Measurements from ENCODE around the gene DENND5B.
"Not testable (repeated sequence)": the region's sequence is repeated elsewhere in the genome, so short reads cannot be mapped to it uniquely, and the experiment has no call there.

Gene DENND5B

DNA sequence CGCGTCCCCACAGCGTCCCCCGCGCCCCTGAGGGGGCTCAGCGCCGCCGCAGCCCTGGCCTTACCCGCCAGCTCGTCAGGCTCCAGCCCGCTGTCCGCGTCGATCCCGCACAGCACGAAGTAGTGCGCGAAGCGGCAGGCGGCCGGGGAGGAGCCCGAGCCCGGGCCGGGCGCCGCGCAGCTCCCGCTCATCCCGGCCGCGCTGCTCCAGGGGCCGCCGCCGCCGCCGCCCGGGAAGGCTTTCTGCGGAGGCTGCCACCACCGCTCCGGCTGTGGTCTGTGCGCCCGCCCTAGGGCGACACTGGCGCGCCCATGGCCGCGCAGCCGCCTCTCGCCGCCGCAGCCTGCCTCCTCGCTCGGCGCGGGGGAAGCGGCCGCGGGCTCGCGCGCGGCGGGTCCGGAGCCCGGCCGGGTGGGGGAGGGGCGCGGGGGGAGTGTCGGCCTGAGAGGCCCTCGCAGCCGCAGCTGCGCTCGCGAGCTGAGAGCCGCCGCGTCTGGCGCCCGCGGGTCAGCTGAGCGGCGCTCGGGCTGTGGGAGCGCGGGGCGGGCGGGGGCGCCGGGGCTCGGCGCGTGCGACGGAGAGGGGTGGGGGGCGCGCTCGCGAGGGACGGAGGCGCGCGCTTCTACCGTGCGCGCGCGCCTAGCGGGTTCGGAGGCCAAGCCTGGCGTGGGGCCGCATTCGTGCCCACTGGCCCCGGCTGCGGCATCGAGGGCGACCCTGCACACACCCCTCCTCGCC is at the start of gene DENND5B:
TSS of gene DENND5B (minus strand) at position 495 of the 738 bp plus-strand sequence. CDS start at position 191, 304 bp downstream.
- peak; percentile 71 for DNase-seq

DNA sequence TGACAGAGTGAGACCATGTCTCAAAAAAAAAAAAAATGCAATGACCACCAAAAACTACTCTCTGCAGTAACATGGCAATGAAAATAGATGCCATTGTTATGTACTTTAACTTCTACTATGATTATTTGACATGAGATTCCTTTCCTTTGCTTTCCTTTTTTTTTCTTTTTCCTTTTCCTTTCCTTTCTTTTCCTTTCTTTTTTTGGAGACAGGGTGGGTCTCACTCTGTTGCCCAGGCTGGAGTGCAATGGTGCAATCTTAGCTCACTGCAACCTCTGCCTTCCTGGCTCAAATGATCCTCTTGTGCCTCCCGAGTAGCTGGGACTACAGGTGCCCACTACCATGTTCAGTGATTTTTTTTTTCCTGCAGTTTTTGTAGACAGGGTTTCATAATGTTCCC is 43.7 kb upstream of the DENND5B start:
- DNase-seq, result no peak

DNA sequence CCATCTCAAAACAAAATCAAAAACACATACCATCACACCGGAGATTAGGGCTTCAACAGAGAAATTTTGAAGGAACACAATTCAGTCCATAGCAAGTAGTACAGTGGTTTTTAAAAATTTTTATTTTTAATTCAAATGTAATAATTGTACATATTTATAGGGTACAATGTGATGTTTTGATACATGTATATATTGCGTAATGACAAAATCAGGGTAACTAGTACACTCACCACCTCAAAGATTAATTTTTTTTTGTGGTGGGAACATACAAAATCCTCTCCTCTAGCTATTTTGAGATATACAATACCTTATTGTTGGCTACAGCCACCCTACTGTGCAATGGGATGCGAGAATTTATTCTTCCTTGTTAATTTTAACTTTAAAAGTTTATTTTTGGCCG is 42.5 kb upstream of the DENND5B start:
- no peak for DNase-seq

DNA sequence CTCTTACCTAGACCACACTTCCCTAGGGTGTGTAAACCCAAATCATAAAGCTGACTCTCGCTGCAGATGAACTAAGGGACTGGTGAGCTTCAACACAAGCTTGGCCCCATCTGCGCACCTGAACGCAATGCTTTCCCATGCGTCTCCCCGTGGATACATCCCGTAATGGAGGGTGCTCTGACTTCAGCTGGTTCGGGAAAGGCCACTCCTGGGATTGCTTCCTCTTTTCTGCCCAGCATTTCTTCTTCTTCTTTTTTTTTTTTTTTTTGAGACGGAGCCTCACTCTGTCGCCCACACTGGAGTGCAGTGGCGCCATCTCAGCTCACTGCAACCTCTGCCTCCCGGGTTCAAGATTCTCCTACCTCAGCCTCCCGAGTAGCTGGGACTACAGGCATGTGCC is 40.9 kb upstream of the DENND5B start:
- DNase-seq, result no peak

DNA sequence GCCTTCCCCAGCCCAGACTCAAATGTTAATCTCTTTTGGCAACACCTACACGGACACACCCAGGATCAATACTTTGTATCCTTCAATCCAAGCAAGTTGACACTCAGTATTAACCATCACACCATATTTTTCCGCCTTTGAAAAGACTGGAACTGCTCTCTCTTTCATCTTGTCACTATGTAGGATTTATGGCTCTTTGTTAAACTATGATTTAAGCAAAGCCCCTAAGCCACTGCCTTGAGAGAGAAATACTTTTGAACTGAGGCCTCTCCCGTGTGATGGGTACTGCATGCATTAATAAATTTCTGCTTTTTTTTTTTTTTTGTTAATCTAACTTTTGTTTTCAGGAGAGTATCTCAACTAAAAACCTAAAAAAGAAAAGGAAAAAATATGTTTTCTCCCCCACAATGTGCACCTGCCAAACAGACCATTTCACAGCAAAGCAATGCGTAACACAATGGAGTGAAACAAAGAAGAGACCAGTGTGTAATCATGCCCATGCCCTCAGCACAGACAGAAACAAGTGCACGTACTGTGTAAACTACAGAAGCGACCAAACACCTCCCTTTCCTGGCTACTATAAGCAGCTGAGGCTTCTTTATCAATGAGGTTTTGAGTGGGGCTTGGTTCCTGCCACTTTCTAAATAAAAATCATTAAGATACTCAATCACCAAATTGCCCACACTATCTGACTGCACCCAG is 40.2 kb upstream of the DENND5B start:
- no peak for DNase-seq

DNA sequence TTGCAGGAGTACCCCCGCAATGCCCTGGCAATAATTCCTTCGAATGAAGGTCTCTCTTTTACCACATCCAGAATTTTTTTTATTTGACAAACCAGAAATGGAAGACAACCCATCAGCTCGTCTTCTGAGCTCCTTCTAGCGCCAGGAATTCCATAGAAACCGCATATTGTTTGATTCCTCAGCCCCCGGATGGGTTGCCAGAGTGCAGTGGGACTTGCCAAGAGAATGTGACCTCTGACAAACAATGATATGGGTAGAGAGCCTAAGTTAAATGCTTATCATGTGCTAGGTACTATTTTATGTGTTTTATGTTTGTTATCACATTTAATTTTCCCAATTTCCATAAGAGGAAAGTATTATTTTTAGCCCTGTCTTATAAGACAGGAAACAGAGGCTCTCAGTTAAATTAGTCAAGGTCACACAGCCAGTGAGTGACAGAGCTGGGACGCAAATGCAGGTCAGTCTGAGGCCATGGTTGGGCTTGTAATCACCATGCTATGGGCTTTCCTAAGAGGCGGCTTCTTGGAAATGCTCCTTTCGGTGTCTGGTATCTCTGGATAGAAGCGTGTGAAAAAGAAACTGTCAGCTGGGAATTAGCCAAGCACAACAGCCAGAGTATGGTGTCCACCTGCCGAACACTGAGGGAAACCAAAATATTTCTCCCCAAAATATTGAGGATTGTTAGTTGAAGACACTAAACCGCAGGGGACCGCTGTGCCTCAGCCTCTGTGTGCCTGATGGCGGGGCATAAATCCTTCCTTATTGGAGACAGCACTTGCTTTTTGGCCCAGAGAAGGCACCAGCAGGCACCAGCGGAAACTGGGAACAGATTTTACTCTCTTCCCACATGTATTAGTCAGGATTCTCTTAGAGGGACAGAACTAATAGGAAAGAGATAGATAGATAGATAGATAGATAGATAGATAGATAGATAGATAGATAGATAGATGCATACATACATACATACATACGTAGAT is 39.1 kb upstream of the DENND5B start:
- DNase-seq, result no peak

DNA sequence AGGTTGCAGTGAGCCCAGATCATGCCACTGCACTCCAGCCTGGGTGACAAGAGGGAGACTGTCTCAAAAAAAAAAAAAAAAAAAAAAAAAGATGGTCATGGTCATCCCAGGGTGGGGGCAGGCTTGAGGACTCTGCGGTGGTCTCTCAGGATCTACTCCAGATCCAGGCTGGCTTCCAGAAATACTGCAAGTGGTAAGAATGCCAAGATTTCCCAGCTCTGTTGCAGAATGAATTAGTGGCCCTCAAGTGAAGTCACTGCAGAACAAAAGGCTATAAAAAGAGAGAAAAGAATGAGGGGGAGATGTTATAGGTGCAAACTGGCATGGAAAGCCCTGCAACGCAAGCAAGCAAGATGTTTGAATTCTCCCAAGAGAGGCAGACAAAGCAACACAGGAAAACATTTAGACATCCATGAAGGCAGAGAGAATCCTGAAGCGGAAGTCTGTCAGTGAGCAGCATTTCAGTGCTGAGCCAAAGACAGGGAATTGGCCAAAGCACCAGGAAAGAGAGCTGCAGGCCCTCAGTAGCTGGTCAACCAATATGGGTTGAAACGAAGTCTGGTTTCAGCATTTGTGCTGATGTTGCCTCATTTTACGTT is 36.6 kb upstream of the DENND5B start:
- no peak for DNase-seq

DNA sequence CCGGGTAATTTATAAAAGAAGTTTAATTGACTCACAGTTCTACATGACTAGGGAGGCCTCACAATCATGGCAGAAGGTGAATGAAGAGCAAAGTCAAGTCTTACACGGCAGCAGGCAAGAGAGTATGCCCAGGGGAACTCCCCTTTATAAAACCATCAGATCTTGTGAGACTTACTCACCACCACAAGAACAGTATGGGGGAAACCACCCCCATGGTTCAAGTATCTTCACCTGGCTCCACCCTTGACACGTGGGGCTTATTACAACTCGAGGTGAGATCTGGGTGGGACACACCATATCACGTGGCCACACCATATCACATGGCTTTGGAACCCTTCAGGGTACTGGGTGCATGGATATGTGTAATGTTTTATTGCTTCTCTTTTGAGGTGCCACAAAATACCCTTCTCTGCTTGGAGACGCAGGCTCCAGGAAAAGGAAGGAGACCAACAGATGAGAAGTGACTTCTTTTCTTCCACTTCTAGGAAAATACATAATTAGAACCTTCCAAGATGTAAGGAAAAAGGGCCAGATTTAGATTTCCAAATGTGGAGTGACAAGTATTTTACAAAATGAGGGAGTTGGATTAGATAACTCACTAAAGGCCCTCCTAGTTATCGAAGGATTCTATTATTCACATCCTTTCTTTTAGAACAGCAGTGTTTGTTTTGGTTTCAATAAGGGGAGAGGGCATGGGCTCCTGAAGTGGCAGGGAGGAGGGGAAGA is 35.5 kb upstream of the DENND5B start:
- no peak for DNase-seq

DNA sequence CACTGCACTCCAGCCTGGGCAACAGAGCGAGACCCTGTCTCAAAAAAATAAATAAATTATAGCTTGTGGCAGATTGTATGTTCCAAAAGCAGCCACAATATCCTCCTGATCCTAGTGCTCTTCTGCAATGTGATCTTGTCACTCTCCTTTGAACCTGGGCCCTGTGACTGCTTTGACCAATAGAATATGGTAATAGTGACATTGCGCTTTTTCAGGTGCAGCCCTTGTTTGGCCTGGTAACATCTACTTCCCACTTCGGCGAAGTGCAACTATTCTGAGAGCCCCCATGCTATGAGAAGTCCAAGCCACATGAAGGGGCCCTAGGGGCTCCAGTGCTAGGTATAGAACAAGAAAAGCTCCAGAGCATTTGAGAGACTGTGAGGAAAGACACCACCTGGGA is 31.1 kb upstream of the DENND5B start:
- no peak for DNase-seq

DNA sequence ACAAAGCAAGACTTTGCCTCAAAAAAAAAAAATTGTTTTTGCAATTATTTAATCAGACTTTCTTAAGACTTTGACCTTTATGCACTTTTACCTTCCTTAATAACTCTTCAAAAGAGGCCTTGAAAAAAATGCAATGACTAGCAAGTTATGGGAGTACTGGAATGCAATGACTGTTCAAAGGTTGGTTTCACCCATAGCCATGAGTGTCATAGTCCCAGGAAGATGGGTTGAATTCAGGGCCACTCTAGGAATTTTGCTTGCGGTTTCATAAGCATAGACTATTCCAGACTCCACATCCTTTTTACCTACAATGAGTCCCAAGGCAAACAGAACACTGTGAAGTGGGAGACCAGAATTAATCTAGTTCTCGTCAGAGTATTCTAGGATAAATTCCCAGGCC is 29.4 kb upstream of the DENND5B start:
- no peak for DNase-seq

DNA sequence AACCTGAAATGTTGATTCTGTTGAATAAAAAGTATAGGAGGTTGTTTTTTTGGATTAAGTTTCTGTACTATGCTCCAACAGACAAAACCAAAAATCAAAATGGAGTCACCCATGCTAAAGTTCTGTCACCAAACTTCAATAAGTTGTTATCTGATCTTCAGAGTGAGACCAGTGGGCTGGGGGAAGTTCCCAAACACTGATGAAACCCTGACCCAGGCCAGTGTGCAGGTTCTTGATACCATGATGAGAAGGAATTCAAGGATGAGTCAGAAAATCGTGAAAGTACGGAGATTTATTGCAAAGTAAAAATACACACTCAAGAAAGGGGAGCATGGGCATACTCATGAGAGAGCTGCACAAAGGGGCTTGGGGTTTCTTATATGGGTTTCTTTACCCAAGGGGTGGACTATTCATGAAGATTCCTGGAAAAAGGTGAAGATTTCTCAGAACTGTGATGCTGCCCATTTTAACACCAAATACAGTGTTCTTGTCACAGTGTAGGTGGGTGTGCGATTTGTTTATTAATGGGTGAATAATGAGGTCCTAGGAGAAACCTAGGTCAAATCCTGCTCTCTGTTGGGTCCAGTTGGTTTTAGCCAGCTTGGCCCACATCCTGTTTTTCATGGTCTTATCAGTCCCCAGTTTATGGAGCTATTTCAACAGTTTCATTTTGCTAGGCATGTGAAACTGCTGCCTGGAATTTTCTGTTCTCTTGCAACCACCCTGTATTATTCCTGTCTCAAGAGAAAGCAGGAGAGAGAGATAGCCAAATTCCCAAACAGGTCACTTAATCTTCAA is 27.5 kb upstream of the DENND5B start:
- no peak for DNase-seq

DNA sequence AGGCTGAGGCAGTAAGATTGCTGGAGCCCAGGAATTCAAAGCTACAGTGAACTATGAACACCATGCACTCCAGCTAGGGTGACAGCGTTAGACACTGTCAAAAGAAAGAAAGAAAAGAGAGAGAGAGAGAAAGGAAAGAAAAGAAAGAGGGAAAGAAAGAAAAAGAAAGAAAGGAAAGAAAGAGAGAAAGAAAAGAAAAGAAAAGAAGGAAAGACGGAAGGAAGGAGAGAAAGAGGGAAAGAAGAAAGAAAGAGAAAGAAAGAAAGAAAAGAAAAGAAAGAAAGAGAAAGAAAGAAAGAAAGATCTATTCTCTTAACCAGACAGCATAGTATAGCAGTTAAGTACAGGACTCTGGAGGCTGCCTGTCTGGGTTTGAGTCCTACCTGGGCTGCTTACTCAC is 21.9 kb upstream of the DENND5B start:
- no peak for DNase-seq

DNA sequence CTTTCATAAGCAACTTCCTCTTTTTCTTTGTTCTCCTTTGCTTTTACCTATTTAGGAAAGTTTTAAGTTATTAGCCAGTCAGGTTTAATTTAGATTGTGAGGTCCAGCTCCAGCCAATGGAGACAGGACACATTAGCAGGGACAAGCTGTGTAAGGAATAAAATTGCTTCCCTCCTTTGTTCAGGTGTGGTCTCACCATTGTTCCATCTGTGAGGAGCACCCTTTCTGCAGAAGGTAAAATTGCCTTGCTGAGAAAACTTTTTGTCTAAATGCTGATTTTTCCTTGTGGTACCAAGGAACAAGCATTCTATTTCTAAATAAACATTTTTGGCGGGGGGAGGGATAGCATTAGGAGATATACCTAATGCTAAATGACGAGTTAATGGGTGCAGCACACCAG is 17.4 kb upstream of the DENND5B start:
- not testable (repeated sequence) for DNase-seq

DNA sequence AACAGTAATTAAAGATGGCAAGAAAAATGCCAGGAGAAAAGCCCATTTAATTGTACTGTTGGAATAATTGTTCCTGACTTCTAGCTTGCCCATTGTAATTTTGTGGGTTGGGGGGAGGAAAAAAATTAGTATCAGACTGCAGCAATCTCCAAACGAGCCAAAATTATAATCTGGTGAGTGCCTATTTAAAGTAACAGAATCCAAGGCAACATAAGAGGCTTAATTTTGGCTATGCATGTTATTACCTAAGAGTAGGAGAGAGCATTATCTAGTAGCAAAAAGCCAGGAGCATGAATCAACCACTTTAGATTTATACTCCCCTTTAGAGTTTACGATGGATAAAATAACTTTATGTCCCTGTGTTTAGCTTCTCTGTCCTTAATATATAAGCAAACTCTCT is 14.6 kb upstream of the DENND5B start:
- no peak for DNase-seq

DNA sequence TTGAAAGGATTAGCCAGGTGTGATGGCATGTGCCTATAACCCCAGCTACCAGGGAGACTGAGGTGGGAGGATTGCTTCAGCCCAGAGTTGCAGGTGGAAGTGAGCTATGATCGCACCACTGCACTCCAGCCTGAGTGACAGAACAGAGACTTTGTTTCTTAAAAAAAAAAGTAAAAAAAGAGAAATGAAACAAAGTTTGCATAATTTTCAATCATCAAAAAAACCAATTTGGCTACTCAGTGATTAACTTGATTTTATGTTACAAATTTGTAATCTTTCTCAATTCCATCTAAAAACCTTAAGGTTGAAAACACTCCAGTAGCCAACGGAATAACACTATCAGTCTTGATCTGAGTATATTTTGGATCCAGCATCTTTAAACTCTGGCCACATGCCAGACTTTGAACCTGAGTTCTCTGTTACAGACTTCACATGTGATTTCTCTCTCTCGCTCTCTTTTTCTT is 12.6 kb upstream of the DENND5B start:
- no peak for DNase-seq

DNA sequence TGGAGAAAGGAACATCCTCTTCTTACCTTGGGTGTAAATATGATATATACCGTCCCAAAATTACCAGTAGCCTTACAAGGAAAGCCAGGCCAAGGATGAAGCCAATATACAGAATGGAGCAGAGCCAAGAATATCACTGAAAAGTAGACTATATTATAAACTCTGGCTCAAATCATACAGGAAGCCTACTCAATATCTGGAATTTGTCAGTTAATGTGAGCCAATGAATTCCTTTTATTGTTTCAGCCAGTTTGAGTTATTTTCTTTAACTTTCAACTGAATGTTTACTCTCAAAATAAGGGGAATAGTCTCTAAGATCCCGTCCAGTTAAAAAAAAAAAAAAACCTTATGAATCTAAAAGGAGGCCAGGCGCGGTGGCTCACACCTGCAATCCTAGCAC is 9.8 kb upstream of the DENND5B start:
- no peak for DNase-seq

DNA sequence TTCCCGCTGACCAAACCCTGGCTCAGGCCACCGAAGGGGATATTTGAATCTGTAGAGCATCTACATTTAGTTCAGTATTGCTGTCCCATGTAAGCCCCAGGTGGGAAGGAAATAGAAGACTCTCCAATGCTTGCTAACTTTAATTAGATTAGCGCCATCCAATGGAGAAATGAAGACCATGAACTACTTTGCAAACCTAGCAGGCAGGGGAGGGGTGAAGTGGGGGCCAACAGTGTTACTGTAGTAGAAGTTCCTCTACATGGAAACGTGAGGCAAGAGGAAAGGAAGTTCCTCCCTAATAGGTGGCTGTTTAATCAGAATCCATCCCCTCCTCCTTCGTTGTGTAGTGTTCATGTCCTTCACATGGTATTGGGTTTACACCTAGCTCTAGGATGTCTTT is 9.3 kb upstream of the DENND5B start:
- no peak for DNase-seq

DNA sequence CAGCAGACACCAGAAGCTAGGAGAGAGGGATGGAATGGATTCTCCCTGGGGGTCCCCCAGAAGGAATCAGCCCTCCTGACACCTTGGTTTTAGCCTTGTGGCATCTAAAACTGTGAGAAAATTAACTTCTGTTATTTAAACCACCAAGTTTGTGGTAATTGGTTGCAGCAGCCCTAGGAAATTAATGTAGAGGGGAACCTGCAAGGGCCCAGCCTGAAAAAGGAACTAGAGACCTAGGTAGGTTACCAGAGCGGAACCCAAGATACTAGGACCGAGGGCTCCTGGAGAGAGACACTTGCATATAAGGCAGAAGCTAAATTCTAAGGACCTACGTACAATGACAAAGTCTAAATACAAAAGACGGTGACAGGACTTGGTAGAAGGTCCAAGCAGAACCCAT is 8.1 kb upstream of the DENND5B start:
- no peak for DNase-seq

DNA sequence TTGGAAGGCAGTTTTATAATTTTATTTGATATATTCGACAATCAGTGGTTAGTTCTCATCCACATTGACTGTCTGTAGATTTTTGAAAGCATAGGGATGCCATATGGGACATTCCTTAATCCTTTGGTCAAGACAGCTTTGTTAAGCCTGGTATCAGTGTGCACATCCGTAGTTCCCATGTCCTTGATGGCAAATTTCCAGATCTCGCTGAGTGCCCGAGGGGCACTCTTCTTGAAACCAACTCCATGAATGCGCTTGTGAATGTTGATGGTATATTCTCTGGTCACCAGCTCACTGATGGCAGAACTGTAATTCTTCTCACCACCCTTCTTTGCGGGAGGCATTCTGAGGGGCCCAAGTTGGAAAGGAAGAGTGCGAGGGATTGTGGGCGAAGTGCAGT is 6.1 kb upstream of the DENND5B start:
- DNase-seq, result no peak

DNA sequence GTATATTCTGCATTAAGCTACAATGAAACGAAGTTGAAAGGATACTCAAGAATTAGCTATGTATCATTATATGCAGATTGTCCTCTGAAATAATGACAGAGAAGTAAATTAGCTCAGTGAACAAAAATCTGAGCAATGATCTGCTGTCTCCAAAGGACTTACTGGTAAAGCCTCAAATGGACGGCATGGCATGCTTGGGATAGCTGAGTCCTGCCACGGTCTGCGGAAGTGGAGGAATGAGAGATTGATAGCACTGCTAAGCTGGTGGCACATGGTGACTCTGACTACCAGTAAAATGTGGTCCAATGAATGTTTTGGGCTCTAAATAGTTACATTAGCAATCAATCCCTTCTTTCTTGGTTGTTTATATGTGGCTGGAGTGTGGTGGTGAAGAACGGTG is 3.7 kb upstream of the DENND5B start:
- DNase-seq, result no peak

DNA sequence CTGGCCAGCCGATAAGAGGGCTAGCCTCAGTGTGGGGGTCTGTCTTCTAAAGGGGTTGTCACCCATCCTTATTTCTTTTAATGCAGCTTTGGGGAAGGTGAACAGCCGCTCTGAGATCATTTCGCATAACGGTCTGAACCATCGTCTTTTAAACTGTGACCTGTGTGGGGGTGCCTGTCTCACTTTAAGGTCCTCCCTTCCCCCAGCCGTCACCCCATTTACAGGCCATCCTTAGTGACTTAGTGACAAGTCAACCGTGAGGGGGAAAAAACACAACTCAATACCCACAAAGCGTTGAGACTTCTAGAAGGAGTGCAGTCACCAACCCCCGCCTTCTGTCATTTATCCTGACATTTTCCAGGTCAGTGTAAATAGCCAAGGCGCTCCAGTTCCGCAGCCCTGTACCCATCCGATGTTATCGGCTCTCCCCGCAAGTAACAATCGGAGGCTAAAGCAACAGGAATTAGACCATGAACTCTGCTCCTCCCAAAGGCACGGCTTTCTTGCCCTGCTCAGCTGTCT is 505 bp upstream of the DENND5B start:
- peak; percentile 71 for DNase-seq

Data from SHP77 treated with DMSO at 0.1 percent for 48 hours (cell line).